GM12878 (cell line): ENCODE data around the gene BTG2. TPM values are rescaled to one million over a fixed set of nuclear protein-coding genes. Genes with fewer than 3 reads are reported as not detected.

Experiments used
- ATAC-seq: fragments of 200-7000 bp; cut with Tn5 transposase; 3 replicates; pipeline ENCODE4 v1.9.1; 2020; ENCODE audit warnings: mild to moderate bottlenecking, moderate library complexity
- BruUV-seq: library from RNA; stranded (reverse); fragments of 400-500 nt; replicated peaks from 2 replicates; lab custom pipeline; 2021; lab: Mats Ljungman, UMichigan
- CTCF ChIA-PET: fragments of 300-600 bp; sonication (Branson Sonifier 250); formaldehyde crosslinking; extraction: SDS; loops from one replicate; lab custom pipeline; 2021; ENCODE audit warnings: inconsistent platforms; lab: Yijun Ruan, JAX
- POLR2A ChIA-PET: fragments of 350-600 bp; formaldehyde crosslinking; extraction: SDS; loops from one replicate; lab custom pipeline; 2021; ENCODE audit warnings: inconsistent platforms; lab: Charles Lee
- RAD21 ChIA-PET: fragments of 300-600 bp; sonication (Branson Sonifier 250); formaldehyde crosslinking; loops from one replicate; lab custom pipeline; 2023; ENCODE audit warnings: antibody characterized with exemption; ENCODE audit not compliant: unreplicated experiment; lab: Charles Lee
- SMC1A ChIA-PET: fragments of 300-600 bp; sonication (Branson Sonifier 250); formaldehyde crosslinking; loops from one replicate; lab custom pipeline; 2023; ENCODE audit not compliant: unreplicated experiment, uncharacterized antibody; lab: Charles Lee
- DNase-seq: peaks from one replicate; pipeline ENCODE4 v3.0.0-alpha.2; 2011; ENCODE audit warnings: low read depth, low spot score
- FAIRE-seq: peaks from 3 replicates; lab custom pipeline; 2011; peaks lifted over from hg19 to GRCh38; lab: Jason Lieb, UNC
- H2AFZ ChIP-seq: 2 replicates; pipeline ENCODE4 v1.6.0; 2011; ENCODE audit warnings: low read depth, low read length, control low read depth; ENCODE audit not compliant: control insufficient read depth
- H3K27ac ChIP-seq: 2 replicates; pipeline ENCODE4 v1.5.1; 2011; ENCODE audit warnings: control low read depth; ENCODE audit not compliant: control insufficient read depth, insufficient read depth
- H3K27me3 ChIP-seq, 2 experiments: replicated peaks in 1 of 2; 2 replicates each; pipeline versions ENCODE4 v1.6.0 to v1.6.1; 2011; ENCODE audit warnings: low read length in 1 of 2; ENCODE audit not compliant: control insufficient read depth in 2 of 2, insufficient read depth in 2 of 2
- H3K36me3 ChIP-seq, 2 experiments: 2 replicates each; pipeline ENCODE4 v1.5.1; 2011; ENCODE audit warnings: low read length in 1 of 2; ENCODE audit not compliant: control insufficient read depth in 2 of 2, insufficient read depth in 2 of 2
- H3K4me1 ChIP-seq: 2 replicates; pipeline ENCODE4 v1.6.1; 2011; ENCODE audit warnings: mild to moderate bottlenecking, low read length, moderate library complexity, mixed read lengths; ENCODE audit not compliant: control insufficient read depth, insufficient read depth
- H3K4me2 ChIP-seq: 2 replicates; pipeline ENCODE4 v1.6.0; 2011; ENCODE audit warnings: control low read depth; ENCODE audit not compliant: control insufficient read depth, insufficient read depth
- H3K4me3 ChIP-seq: fragments of 200-600 bp; sonication (generic); 2 replicates; pipeline ENCODE4 v1.5.1; 2016
- H3K79me2 ChIP-seq: 2 replicates; pipeline ENCODE4 v1.6.0; 2011; ENCODE audit warnings: low read length; ENCODE audit not compliant: control insufficient read depth, insufficient read depth
- H3K9ac ChIP-seq: 2 replicates; pipeline ENCODE4 v1.8.0; 2011; ENCODE audit warnings: low read length, control low read depth, mixed read lengths; ENCODE audit not compliant: control insufficient read depth, insufficient read depth
- H3K9me3 ChIP-seq: replicated peaks from 3 replicates; pipeline ENCODE4 v1.5.1; 2011; ENCODE audit warnings: mild to moderate bottlenecking, low read length; ENCODE audit not compliant: control insufficient read depth, insufficient read depth
- H4K20me1 ChIP-seq: 2 replicates; pipeline ENCODE4 v1.6.0; 2011; ENCODE audit not compliant: control insufficient read depth, insufficient read depth
- ATF3 ChIP-seq: IDR thresholded peaks from 2 replicates; pipeline ENCODE4 v1.6.1; 2011; ENCODE audit warnings: low read depth, mild to moderate bottlenecking, low read length, moderate library complexity, borderline replicate concordance; ENCODE audit errors: extremely low read depth
- CBFB ChIP-seq: IDR thresholded peaks from 2 replicates; pipeline ENCODE4 v1.6.1; 2016; ENCODE audit warnings: antibody characterized with exemption, low read depth
- EGR1 ChIP-seq, 2 experiments: IDR thresholded peaks; 1 replicate in 1 of 2; 2 replicates in 1 of 2; pipeline ENCODE4 v1.6.1; 2011 to 2012; ENCODE audit warnings: low read depth in 2 of 2, low read length in 2 of 2, borderline replicate concordance in 1 of 2, mild to moderate bottlenecking in 1 of 2, moderate library complexity in 1 of 2
- KDM1A ChIP-seq: fragments of 200-600 bp; sonication (generic); IDR thresholded peaks from 2 replicates; pipeline ENCODE4 v1.6.1; 2016; ENCODE audit warnings: borderline replicate concordance
- MTA2 ChIP-seq: fragments of 450-650 bp; IDR thresholded peaks from 2 replicates; pipeline ENCODE4 v1.6.1; 2016; ENCODE audit warnings: low read depth, mild to moderate bottlenecking, moderate library complexity
- NFIC ChIP-seq: IDR thresholded peaks from 2 replicates; pipeline ENCODE4 v1.6.1; 2012; ENCODE audit warnings: low read depth, mild to moderate bottlenecking, inconsistent platforms, low read length, moderate library complexity
- POLR2AphosphoS2 ChIP-seq: IDR thresholded peaks from 2 replicates; pipeline ENCODE4 v1.6.1; 2011; ENCODE audit warnings: low read depth, mild to moderate bottlenecking, low read length, improper control_type of control experiment, moderate library complexity
- RAD21 ChIP-seq: IDR thresholded peaks from 2 replicates; pipeline ENCODE4 v1.6.1; 2011; ENCODE audit warnings: mild to moderate bottlenecking, low read depth, low read length, moderate library complexity; ENCODE audit not compliant: insufficient read depth
- SREBF1 ChIP-seq: IDR thresholded peaks from 2 replicates; pipeline ENCODE4 v1.6.1; 2012; ENCODE audit warnings: mild to moderate bottlenecking, low read length
- WRNIP1 ChIP-seq: IDR thresholded peaks from 2 replicates; pipeline ENCODE4 v1.6.1; 2011; ENCODE audit warnings: low read depth, low read length, improper control_type of control experiment, borderline replicate concordance
- YBX1 ChIP-seq: fragments of 450-650 bp; IDR thresholded peaks from 2 replicates; pipeline ENCODE4 v1.6.1; 2016; ENCODE audit warnings: antibody characterized with exemption
- ZBED1 ChIP-seq: IDR thresholded peaks from 2 replicates; pipeline ENCODE4 v1.6.1; 2016; ENCODE audit warnings: borderline replicate concordance
- ZNF217 ChIP-seq: fragments of 450-650 bp; IDR thresholded peaks from 2 replicates; pipeline ENCODE4 v1.6.1; 2017; ENCODE audit warnings: antibody characterized with exemption, mild to moderate bottlenecking
- WGBS: methylation state at CpG from one replicate; pipeline ENCODE4 v1.1.6; 2016; ENCODE audit warnings: low lambda C conversion rate; ENCODE audit not compliant: insufficient replicate concordance, insufficient coverage; ENCODE audit errors: missing lambda C conversion rate; 5-methylcytosine and 5-hydroxymethylcytosine counted together
- in situ Hi-C: fragments of 300-500 bp; cut with MboI; formaldehyde crosslinking; loops from 9 replicates; pipeline ENCODE4 v1.14.3; 2018; ENCODE audit warnings: mixed read lengths
- intact Hi-C: fragments of 100-400 bp; cut with micrococcal nuclease; formaldehyde crosslinking; loops from one replicate; pipeline ENCODE4 v1.14.2; 2022; ENCODE audit not compliant: unreplicated experiment
- polyA plus RNA-seq, 11 experiments: library from polyadenylated mRNA; depleted of rRNA in 4 of 11; unstranded in 6 of 11; stranded (reverse) in 5 of 11; fragments of >200 nt; fragmentation: Nextera tagmentation in 4 of 11; fragmentation: Illumina TruSeq in 1 of 11; extraction: Ambion mirVana in 4 of 11; extraction: Trizol in 1 of 11; gene quantifications; 1 replicate in 1 of 11; 2 replicates in 10 of 11; pipeline versions ENCODE4 v1.2.1 to v1.2.3, GENCODE V29; 2011 to 2016; ENCODE audit warnings: inconsistent platforms in 2 of 11, missing spikeins in 2 of 11, low read depth in 1 of 11
- total RNA-seq, 4 experiments: library from RNA; depleted of rRNA in 3 of 4; stranded (reverse); fragments of >200 nt in 3 of 4; fragmentation: Illumina TruSeq in 1 of 4; extraction: Trizol in 1 of 4; gene quantifications; 2 replicates each; pipeline versions ENCODE4 v1.2.1 to v1.2.3, GENCODE V29; 2013 to 2021
- TF ChIP-seq, protein P1 (sequence below): fragments of 450-650 bp; formaldehyde crosslinking; IDR thresholded peaks from 2 replicates; pipeline ENCODE4 v1.5.0; 2022; ENCODE audit warnings: mild to moderate bottlenecking, missing genetic modification characterization
- TF ChIP-seq, protein P2 (sequence below): fragments of 450-650 bp; IDR thresholded peaks from 2 replicates; pipeline ENCODE4 v1.6.1; 2016; ENCODE audit warnings: mild to moderate bottlenecking

Gene BTG2
- total and polyA plus RNA-seq, 10 of the 15 experiments (the other 5 are each of a cell fraction or from before 2014, with no cell fraction given), result 23.3 to 160 (median 98.1) TPM

- TF ChIP-seq, protein P1, sequence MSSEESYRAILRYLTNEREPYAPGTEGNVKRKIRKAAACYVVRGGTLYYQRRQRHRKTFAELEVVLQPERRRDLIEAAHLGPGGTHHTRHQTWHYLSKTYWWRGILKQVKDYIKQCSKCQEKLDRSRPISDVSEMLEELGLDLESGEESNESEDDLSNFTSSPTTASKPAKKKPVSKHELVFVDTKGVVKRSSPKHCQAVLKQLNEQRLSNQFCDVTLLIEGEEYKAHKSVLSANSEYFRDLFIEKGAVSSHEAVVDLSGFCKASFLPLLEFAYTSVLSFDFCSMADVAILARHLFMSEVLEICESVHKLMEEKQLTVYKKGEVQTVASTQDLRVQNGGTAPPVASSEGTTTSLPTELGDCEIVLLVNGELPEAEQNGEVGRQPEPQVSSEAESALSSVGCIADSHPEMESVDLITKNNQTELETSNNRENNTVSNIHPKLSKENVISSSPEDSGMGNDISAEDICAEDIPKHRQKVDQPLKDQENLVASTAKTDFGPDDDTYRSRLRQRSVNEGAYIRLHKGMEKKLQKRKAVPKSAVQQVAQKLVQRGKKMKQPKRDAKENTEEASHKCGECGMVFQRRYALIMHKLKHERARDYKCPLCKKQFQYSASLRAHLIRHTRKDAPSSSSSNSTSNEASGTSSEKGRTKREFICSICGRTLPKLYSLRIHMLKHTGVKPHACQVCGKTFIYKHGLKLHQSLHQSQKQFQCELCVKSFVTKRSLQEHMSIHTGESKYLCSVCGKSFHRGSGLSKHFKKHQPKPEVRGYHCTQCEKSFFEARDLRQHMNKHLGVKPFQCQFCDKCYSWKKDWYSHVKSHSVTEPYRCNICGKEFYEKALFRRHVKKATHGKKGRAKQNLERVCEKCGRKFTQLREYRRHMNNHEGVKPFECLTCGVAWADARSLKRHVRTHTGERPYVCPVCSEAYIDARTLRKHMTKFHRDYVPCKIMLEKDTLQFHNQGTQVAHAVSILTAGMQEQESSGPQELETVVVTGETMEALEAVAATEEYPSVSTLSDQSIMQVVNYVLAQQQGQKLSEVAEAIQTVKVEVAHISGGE, result no peak
- TF ChIP-seq POLR2AphosphoS2, result no peak
- no peak for TF ChIP-seq NFIC
- no peak for TF ChIP-seq ZNF217
- TF ChIP-seq ZBED1, result no peak
These were observed 20.2 kb downstream of the BTG2 start (continued) for GRCh38 chr1:203325418-203326091.

DNA sequence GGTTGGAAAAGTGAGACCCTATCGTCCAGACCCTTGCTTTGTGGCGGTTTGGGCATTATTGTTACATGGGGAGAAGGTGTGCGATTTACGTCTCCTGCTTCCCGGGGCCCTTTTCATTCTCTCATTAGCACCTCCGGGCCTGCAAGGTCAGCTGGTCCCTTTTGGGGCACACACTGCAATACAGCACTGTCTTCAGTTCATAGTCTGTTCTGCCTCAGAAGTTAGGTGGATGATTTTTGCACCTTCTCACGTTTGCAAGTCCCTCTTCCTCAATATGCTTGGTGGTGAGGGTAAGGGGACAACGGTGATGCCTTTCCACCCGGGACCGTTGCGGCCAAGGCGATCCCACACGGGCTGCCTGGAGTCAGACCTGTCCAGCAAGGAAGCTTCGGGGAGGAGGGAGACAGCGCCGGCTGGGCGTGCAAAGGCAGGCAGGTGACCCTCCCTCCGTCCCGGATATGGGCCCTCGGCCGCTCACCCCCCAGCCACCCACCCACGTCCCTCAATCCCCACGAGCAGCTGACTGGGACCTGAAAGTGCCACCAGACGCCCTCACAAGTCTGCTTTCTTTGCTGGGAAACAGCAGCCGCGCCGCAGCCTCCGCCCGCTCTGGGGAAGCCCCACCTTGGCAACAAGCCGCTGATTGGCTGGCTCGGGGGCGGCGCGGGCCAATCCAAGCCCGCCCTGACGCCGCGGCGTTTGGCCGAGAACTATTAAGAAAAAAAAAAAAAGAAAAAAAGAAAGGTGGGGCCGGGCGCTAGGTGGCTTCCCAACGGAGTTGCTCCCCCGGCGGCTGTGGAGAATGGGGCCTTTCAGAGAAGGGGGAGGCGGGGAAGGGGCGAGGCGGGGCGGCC, 21.7 kb downstream of the BTG2 start:
- in situ Hi-C loops (no loop called here), intact Hi-C loops (loop anchor here (1.0 kb wide), 2 partner anchors 21 to 54 kb away; no protein-coding TSS in a partner anchor)
- POLR2A ChIA-PET, result interaction anchor here (0.6 to 9.5 kb wide), 10 partner anchors 10 to 1992 kb away, joined by 3 to 395 read pairs (median 12); partner anchors contain the start of genes BTG2 and TMEM183A
- RAD21 ChIA-PET, result interaction anchor here (0.6 to 9.5 kb wide), 10 partner anchors 10 to 149 kb away, joined by 3 to 541 read pairs (median 12); partner anchors contain the start of gene BTG2
- CTCF ChIA-PET, result interaction anchor here (1.0 to 10.0 kb wide), 9 partner anchors 11 to 63 kb away, joined by 4 to 281 read pairs (median 52); partner anchors contain the start of gene BTG2
- Histone ChIP-seq H3K27ac (peak overlapping the region; percentile 98), H3K36me3 (no peaks in the 10 kb centered on the region), H3K9me3 (no peaks in the 10 kb centered on the region), H3K79me2 (peaks cover 14% of the 10 kb centered on the region), H3K9ac (peak overlapping the region; percentile 87), H3K27me3 (no peaks in the 10 kb centered on the region), H3K4me3 (peak overlapping the region; percentile 60), H2AFZ (no peak overlapping the region; the same call in none of the 2 replicates), H3K4me1 (peaks cover 62% of the 10 kb centered on the region), H4K20me1 (no peaks in the 10 kb centered on the region), H3K4me2 (peak overlapping the region; percentile 99)
- ATAC-seq, result peak; percentile 81
- TSS peak; percentile 95 for BruUV-seq
- peak; percentile 88 for DNase-seq
- no peak for FAIRE-seq
- SMC1A ChIA-PET, result interaction anchor here (3.8 to 9.8 kb wide), 6 partner anchors 11 to 53 kb away, joined by 11 to 590 read pairs (median 85); partner anchors contain the start of gene BTG2
- WGBS, result under 1% methylated on average over 47 of the region's 49 CpGs
- TF ChIP-seq EGR1 (IDR thresholded peaks at IDR 0.05; ENCODE audit: borderline replicate concordance in 1 of 2, low read depth in 2 of 2, low read length in 2 of 2) (peak in 1 of 2 experiments; percentile 92; a peak in 2 of 3 replicates), KDM1A (no peak), CBFB (no peak), MTA2 (peak; percentile 70; the same call in 1 of the 2 replicates), YBX1 (no peak), RAD21 (no peak), SREBF1 (no peak), WRNIP1 (0 out of 2 replicates have a peak, but pooled peaks have one; percentile 57), ATF3 (no peak; the same call in 1 of the 2 replicates)
- TF ChIP-seq, protein P2, sequence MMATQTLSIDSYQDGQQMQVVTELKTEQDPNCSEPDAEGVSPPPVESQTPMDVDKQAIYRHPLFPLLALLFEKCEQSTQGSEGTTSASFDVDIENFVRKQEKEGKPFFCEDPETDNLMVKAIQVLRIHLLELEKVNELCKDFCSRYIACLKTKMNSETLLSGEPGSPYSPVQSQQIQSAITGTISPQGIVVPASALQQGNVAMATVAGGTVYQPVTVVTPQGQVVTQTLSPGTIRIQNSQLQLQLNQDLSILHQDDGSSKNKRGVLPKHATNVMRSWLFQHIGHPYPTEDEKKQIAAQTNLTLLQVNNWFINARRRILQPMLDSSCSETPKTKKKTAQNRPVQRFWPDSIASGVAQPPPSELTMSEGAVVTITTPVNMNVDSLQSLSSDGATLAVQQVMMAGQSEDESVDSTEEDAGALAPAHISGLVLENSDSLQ, result 0 out of 2 replicates have a peak, but pooled peaks have one; percentile 17
